Liver (tissue), 9 donors: ENCODE data around the gene TMEM14C. TPM values are rescaled to one million over a fixed set of nuclear protein-coding genes. Genes with fewer than 3 reads are reported as not detected.
"Not testable (repeated sequence)": the region's sequence is repeated elsewhere in the genome, so short reads cannot be mapped to it uniquely, and the experiment has no call there.

Experiments used
- DNase-seq: peaks from one replicate; pipeline ENCODE4 v3.0.0-alpha.2; 2017; ENCODE audit warnings: low spot score
- H3K27ac ChIP-seq, 2 donors: one replicate each; pipeline ENCODE4 v1.7.0; 2013; ENCODE audit warnings: inconsistent platforms in 2 of 2, low read length in 2 of 2, control low read depth in 1 of 2, low read depth in 1 of 2, mild to moderate bottlenecking in 1 of 2
- H3K27me3 ChIP-seq, 4 donors: one replicate each; pipeline versions ENCODE4 v1.6.1 to v1.7.0; 2013; ENCODE audit warnings: low read length in 3 of 4, inconsistent platforms in 1 of 4, mild to moderate bottlenecking in 1 of 4, moderate library complexity in 1 of 4; ENCODE audit not compliant: control insufficient read depth in 4 of 4, insufficient read depth in 4 of 4
- H3K36me3 ChIP-seq, 4 donors: one replicate each; pipeline versions ENCODE4 v1.6.1 to v1.7.0; 2013; ENCODE audit warnings: low read length in 3 of 4, mild to moderate bottlenecking in 3 of 4, low read depth in 1 of 4, moderate library complexity in 1 of 4; ENCODE audit not compliant: control insufficient read depth in 4 of 4, insufficient read depth in 3 of 4
- H3K4me1 ChIP-seq, 4 donors: one replicate each; pipeline versions ENCODE4 v1.6.1 to v1.7.0; 2013; ENCODE audit warnings: low read length in 3 of 4, mild to moderate bottlenecking in 3 of 4, moderate library complexity in 1 of 4; ENCODE audit not compliant: control insufficient read depth in 4 of 4, insufficient read depth in 4 of 4
- H3K4me3 ChIP-seq, 3 donors: one replicate each; pipeline versions ENCODE4 v1.6.1 to v1.7.0; 2013; ENCODE audit warnings: low read length in 3 of 3, control low read depth in 1 of 3, low read depth in 1 of 3, mild to moderate bottlenecking in 1 of 3
- H3K9ac ChIP-seq, 2 donors: one replicate each; pipeline ENCODE4 v1.7.0; 2013; ENCODE audit warnings: low read length in 2 of 2, mild to moderate bottlenecking in 2 of 2, moderate library complexity in 2 of 2, control low read depth in 1 of 2, low read depth in 1 of 2
- H3K9me3 ChIP-seq, 4 donors: one replicate each; pipeline versions ENCODE4 v1.6.1 to v1.7.0; 2013; ENCODE audit warnings: low read length in 3 of 4; ENCODE audit not compliant: control insufficient read depth in 4 of 4
- EGR1 ChIP-seq, 2 donors: IDR thresholded peaks; 2 replicates each; pipeline ENCODE4 v1.6.1; 2016 to 2018; ENCODE audit warnings: antibody characterized with exemption in 2 of 2, low read depth in 2 of 2
- FOXA1 ChIP-seq: IDR thresholded peaks from 2 replicates; pipeline ENCODE4 v1.6.1; 2016; ENCODE audit warnings: antibody characterized with exemption
- FOXA2 ChIP-seq: IDR thresholded peaks from 2 replicates; pipeline ENCODE4 v1.6.1; 2016; ENCODE audit warnings: antibody characterized with exemption
- GABPA ChIP-seq, 2 donors: IDR thresholded peaks in 1 of 2; conservative IDR thresholded peaks in 1 of 2; 2 replicates each; pipeline ENCODE4 v1.6.1; 2016; ENCODE audit warnings: antibody characterized with exemption in 2 of 2, mild to moderate bottlenecking in 1 of 2, moderate library complexity in 1 of 2
- HNF4A ChIP-seq, 2 donors: conservative IDR thresholded peaks; 2 replicates each; pipeline ENCODE4 v1.6.1; 2016; ENCODE audit warnings: antibody characterized with exemption in 2 of 2, mild to moderate bottlenecking in 2 of 2
- HNF4G ChIP-seq: IDR thresholded peaks from 2 replicates; pipeline ENCODE4 v1.6.1; 2016; ENCODE audit warnings: antibody characterized with exemption
- JUND ChIP-seq, 2 donors: IDR thresholded peaks; 2 replicates each; pipeline ENCODE4 v1.6.1; 2016; ENCODE audit warnings: antibody characterized with exemption in 2 of 2
- NR2F2 ChIP-seq: IDR thresholded peaks from 2 replicates; pipeline ENCODE4 v1.6.1; 2016; ENCODE audit warnings: antibody characterized with exemption
- RAD21 ChIP-seq, 2 donors: IDR thresholded peaks; 2 replicates each; pipeline ENCODE4 v1.6.1; 2016; ENCODE audit warnings: antibody characterized with exemption in 2 of 2, mild to moderate bottlenecking in 2 of 2
- RXRA ChIP-seq, 2 donors: IDR thresholded peaks; 2 replicates each; pipeline ENCODE4 v1.6.1; 2017 to 2018; ENCODE audit warnings: antibody characterized with exemption in 2 of 2, mild to moderate bottlenecking in 1 of 2
- SP1 ChIP-seq: IDR thresholded peaks from 2 replicates; pipeline ENCODE4 v1.6.1; 2018; ENCODE audit warnings: antibody characterized with exemption, mild to moderate bottlenecking
- TAF1 ChIP-seq: conservative IDR thresholded peaks from 2 replicates; pipeline ENCODE4 v1.6.1; 2016; ENCODE audit warnings: antibody characterized with exemption, mild to moderate bottlenecking
- YY1 ChIP-seq: IDR thresholded peaks from 2 replicates; pipeline ENCODE4 v1.6.1; 2016; ENCODE audit warnings: antibody characterized with exemption, mild to moderate bottlenecking
- WGBS: extraction: QIAGEN DNeasy Blood & Tissue Kit; methylation state at CpG from one replicate; pipeline ENCODE4 v1.1.7; 2013; 5-methylcytosine and 5-hydroxymethylcytosine counted together
- polyA plus RNA-seq, 2 donors: library from polyadenylated mRNA; stranded (reverse) in 1 of 2; unstranded in 1 of 2; fragments of 200-250 nt in 1 of 2; fragments of >200 nt in 1 of 2; fragmentation: Nextera tagmentation in 1 of 2; extraction: Ambion mirVana in 1 of 2; gene quantifications; one replicate each; pipeline versions ENCODE4 v1.2.1 to v1.2.3, GENCODE V29; 2013 to 2015
- total RNA-seq, 2 donors: library from RNA; depleted of rRNA; stranded (reverse); fragments of >200 nt; gene quantifications; one replicate each; pipeline ENCODE4 v1.2.3, GENCODE V29; 2014
- TF ChIP-seq, protein P1 (sequence below): IDR thresholded peaks from 2 replicates; pipeline ENCODE4 v1.6.1; 2016; ENCODE audit warnings: antibody characterized with exemption, mild to moderate bottlenecking
- TF ChIP-seq, protein P2 (sequence below): IDR thresholded peaks from 2 replicates; pipeline ENCODE4 v1.6.1; 2016; ENCODE audit warnings: antibody characterized with exemption
- TF ChIP-seq, protein P3 (sequence below): IDR thresholded peaks from 2 replicates; pipeline ENCODE4 v1.6.1; 2016; ENCODE audit warnings: antibody characterized with exemption
- TF ChIP-seq, protein P4 (sequence below): fragments of 150-350 bp; IDR thresholded peaks from 2 replicates; pipeline ENCODE4 v1.5.1; 2017; ENCODE audit warnings: improper control_type of control experiment, low read depth, low read length; ENCODE audit not compliant: missing input control
- TF ChIP-seq, protein P5 (sequence below): IDR thresholded peaks from 2 replicates; pipeline ENCODE4 v1.6.1; 2016; ENCODE audit warnings: antibody characterized with exemption
- donor health status: healthy.
- donor health status: healthy.
- donor health status: healthy.
- donor health status: healthy.
- donor health status: healthy.

The TMEM14C gene
- total and polyA plus RNA-seq, 4 donors, result 36.8 to 239 (median 94.9) TPM

DNA sequence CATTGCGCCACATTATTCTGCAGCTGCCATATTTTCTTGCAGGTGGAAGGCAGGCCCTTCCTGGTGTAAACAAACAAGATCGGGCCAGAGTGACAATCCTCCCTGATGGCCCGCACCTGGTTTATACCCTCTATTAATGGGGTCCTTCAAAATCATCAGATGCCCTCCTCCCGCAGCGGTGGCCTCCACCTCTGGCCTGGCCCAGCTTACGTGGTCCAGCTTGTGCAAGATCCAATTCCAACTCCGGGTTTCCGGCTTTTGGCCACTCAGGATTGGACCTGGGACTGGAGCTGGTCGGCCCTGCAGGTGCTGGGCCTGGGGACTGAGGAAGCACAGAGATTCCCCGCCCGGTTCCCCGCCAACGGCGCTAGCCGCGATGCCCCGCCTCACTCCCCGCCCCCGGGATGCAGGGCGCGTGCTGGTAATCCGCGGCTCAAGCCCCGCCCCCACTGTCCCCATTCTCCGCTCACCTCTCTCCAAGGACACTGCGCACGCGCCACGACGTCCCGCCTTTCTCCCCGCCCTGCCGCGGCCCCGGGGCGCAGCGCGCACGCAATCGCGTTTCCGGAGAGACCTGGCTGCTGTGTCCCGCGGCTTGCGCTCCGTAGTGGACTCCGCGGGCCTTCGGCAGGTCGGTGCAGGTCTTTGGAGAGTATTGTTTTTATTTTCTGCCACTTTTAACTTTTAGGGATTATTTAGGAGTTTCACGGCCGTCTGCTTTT lies 24.5 kb downstream of the TMEM14C start, which contains the start of gene TMEM14B (continued):
- TF ChIP-seq, protein P1, sequence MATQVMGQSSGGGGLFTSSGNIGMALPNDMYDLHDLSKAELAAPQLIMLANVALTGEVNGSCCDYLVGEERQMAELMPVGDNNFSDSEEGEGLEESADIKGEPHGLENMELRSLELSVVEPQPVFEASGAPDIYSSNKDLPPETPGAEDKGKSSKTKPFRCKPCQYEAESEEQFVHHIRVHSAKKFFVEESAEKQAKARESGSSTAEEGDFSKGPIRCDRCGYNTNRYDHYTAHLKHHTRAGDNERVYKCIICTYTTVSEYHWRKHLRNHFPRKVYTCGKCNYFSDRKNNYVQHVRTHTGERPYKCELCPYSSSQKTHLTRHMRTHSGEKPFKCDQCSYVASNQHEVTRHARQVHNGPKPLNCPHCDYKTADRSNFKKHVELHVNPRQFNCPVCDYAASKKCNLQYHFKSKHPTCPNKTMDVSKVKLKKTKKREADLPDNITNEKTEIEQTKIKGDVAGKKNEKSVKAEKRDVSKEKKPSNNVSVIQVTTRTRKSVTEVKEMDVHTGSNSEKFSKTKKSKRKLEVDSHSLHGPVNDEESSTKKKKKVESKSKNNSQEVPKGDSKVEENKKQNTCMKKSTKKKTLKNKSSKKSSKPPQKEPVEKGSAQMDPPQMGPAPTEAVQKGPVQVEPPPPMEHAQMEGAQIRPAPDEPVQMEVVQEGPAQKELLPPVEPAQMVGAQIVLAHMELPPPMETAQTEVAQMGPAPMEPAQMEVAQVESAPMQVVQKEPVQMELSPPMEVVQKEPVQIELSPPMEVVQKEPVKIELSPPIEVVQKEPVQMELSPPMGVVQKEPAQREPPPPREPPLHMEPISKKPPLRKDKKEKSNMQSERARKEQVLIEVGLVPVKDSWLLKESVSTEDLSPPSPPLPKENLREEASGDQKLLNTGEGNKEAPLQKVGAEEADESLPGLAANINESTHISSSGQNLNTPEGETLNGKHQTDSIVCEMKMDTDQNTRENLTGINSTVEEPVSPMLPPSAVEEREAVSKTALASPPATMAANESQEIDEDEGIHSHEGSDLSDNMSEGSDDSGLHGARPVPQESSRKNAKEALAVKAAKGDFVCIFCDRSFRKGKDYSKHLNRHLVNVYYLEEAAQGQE, result peak; percentile 58
- TF ChIP-seq GABPA (IDR thresholded peaks at IDR 0.05 in 1 of 2, conservative IDR thresholded peaks at IDR 0.05 in 1 of 2), result peak; percentile 36 to 87
- TF ChIP-seq RXRA (IDR thresholded peaks at IDR 0.05), result peak; percentile 37 to 54
- TF ChIP-seq EGR1 (IDR thresholded peaks at IDR 0.05; ENCODE audit: low read depth in 2 of 2), result peak; percentile 85 to 89

DNA sequence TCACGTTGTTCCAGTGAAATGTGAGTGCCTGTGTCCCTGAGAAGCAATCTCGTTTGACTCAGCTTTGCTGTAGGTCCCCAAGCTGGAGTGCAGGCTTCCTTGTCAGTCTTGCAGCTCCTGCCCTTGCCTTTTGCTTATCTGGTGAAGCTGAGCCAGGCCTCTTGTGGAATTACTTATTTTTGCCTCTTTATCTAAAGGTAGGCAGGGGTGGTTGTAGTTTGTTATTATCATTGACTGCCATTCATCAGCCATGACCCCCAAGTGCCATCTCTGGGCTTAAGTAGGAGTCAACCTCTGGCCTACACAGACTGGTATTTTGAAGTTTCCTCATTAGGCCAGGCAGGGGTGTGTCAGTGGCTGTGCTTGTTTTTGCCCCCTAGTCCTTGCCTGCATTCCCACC lies 26.9 kb downstream of the TMEM14C start:
- DNase-seq, result peak; percentile 59
- 79% methylated on average over 2 of the region's 2 CpGs for whole genome bisulfite sequencing
- Histone ChIP-seq H3K9ac (no peak overlapping the region), H3K27me3 (no peaks in the 10 kb centered on the region), H3K9me3 (no peaks in the 10 kb centered on the region), H3K4me3 (no peak overlapping the region), H3K27ac (no peak overlapping the region), H3K36me3 (peaks cover 2 to 26% (median 16%) of the 10 kb centered on the region in 4 donors), H3K4me1 (peaks cover 2 to 19% (median 10%) of the 10 kb centered on the region in 4 donors)
- TF ChIP-seq TAF1 (no peak), EGR1 (IDR thresholded peaks at IDR 0.05; ENCODE audit: low read depth in 2 of 2) (no peak), NR2F2 (no peak), YY1 (no peak), FOXA2 (no peak), GABPA (IDR thresholded peaks at IDR 0.05 in 1 of 2, conservative IDR thresholded peaks at IDR 0.05 in 1 of 2) (no peak), HNF4A (conservative IDR thresholded peaks at IDR 0.05) (no peak), JUND (IDR thresholded peaks at IDR 0.05) (no peak), RXRA (IDR thresholded peaks at IDR 0.05) (no peak), SP1 (no peak), FOXA1 (no peak), HNF4G (no peak), RAD21 (IDR thresholded peaks at IDR 0.05) (no peak)
- TF ChIP-seq, protein P2, sequence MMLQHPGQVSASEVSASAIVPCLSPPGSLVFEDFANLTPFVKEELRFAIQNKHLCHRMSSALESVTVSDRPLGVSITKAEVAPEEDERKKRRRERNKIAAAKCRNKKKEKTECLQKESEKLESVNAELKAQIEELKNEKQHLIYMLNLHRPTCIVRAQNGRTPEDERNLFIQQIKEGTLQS, result no peak
- TF ChIP-seq, protein P3, sequence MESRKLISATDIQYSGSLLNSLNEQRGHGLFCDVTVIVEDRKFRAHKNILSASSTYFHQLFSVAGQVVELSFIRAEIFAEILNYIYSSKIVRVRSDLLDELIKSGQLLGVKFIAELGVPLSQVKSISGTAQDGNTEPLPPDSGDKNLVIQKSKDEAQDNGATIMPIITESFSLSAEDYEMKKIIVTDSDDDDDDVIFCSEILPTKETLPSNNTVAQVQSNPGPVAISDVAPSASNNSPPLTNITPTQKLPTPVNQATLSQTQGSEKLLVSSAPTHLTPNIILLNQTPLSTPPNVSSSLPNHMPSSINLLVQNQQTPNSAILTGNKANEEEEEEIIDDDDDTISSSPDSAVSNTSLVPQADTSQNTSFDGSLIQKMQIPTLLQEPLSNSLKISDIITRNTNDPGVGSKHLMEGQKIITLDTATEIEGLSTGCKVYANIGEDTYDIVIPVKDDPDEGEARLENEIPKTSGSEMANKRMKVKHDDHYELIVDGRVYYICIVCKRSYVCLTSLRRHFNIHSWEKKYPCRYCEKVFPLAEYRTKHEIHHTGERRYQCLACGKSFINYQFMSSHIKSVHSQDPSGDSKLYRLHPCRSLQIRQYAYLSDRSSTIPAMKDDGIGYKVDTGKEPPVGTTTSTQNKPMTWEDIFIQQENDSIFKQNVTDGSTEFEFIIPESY, result no peak
- TF ChIP-seq, protein P1, result no peak
- TF ChIP-seq, protein P4, sequence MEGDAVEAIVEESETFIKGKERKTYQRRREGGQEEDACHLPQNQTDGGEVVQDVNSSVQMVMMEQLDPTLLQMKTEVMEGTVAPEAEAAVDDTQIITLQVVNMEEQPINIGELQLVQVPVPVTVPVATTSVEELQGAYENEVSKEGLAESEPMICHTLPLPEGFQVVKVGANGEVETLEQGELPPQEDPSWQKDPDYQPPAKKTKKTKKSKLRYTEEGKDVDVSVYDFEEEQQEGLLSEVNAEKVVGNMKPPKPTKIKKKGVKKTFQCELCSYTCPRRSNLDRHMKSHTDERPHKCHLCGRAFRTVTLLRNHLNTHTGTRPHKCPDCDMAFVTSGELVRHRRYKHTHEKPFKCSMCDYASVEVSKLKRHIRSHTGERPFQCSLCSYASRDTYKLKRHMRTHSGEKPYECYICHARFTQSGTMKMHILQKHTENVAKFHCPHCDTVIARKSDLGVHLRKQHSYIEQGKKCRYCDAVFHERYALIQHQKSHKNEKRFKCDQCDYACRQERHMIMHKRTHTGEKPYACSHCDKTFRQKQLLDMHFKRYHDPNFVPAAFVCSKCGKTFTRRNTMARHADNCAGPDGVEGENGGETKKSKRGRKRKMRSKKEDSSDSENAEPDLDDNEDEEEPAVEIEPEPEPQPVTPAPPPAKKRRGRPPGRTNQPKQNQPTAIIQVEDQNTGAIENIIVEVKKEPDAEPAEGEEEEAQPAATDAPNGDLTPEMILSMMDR, result no peak
- TF ChIP-seq, protein P5, sequence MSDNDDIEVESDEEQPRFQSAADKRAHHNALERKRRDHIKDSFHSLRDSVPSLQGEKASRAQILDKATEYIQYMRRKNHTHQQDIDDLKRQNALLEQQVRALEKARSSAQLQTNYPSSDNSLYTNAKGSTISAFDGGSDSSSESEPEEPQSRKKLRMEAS, result no peak

DNA sequence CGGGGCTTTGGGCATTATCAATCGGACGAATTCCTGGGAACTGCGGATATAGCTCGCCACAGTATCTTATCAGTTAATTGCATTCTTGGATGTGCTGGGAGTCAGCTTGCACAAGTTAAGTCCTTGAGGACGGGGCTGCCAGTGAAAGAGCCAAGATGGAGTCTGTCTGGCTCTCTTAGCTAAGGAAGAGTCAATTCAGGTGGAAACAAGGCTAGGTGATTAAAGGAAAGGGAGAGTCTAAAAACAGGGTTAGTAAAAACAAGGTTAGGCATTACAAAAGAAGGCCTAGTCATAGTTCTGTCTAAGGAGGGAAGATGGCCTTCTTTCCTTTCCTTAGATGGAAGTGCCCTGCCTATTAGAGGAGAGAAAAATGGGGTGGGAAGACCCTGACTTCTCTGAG lies 27.7 kb downstream of the TMEM14C start:
- 92% methylated on average over 6 of the region's 6 CpGs for WGBS
- not testable (repeated sequence) for H3K27ac ChIP-seq, H3K9ac ChIP-seq, DNase-seq, H3K4me3 ChIP-seq, H3K9me3 ChIP-seq, H3K27me3 ChIP-seq
- Histone ChIP-seq H3K4me1 (peaks cover 2 to 19% (median 10%) of the 10 kb centered on the region in 4 donors), H3K36me3 (peaks cover 2 to 32% (median 22%) of the 10 kb centered on the region in 4 donors)
